AG10803 (cell line): ENCODE data around the gene INTS4.
"Not testable (repeated sequence)": the region's sequence is repeated elsewhere in the genome, so short reads cannot be mapped to it uniquely, and the experiment has no call there.

Experiments used
- DNase-seq: peaks from one replicate; pipeline ENCODE4 v3.0.0; 2010; ENCODE audit warnings: low read depth
- H3K4me3 ChIP-seq: 2 replicates; pipeline ENCODE4 v1.5.1; 2011; ENCODE audit warnings: mild to moderate bottlenecking, low read length, control low read depth
- TF ChIP-seq, protein P1 (sequence below): conservative IDR thresholded peaks from 2 replicates; pipeline ENCODE4 v1.5.1; 2011; ENCODE audit warnings: mild to moderate bottlenecking, low read length, control low read depth, inconsistent platforms

Gene INTS4, protein sequence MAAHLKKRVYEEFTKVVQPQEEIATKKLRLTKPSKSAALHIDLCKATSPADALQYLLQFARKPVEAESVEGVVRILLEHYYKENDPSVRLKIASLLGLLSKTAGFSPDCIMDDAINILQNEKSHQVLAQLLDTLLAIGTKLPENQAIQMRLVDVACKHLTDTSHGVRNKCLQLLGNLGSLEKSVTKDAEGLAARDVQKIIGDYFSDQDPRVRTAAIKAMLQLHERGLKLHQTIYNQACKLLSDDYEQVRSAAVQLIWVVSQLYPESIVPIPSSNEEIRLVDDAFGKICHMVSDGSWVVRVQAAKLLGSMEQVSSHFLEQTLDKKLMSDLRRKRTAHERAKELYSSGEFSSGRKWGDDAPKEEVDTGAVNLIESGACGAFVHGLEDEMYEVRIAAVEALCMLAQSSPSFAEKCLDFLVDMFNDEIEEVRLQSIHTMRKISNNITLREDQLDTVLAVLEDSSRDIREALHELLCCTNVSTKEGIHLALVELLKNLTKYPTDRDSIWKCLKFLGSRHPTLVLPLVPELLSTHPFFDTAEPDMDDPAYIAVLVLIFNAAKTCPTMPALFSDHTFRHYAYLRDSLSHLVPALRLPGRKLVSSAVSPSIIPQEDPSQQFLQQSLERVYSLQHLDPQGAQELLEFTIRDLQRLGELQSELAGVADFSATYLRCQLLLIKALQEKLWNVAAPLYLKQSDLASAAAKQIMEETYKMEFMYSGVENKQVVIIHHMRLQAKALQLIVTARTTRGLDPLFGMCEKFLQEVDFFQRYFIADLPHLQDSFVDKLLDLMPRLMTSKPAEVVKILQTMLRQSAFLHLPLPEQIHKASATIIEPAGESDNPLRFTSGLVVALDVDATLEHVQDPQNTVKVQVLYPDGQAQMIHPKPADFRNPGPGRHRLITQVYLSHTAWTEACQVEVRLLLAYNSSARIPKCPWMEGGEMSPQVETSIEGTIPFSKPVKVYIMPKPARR

GRCh38 chr11:77994434-77995362 lies at the start of gene INTS4:
Gene INTS4 (minus strand): TSS chr11:77994668. CDS start chr11:77994643, 25 bp downstream.
- DNase-seq = peak; percentile 100
- TF ChIP-seq, protein P1, sequence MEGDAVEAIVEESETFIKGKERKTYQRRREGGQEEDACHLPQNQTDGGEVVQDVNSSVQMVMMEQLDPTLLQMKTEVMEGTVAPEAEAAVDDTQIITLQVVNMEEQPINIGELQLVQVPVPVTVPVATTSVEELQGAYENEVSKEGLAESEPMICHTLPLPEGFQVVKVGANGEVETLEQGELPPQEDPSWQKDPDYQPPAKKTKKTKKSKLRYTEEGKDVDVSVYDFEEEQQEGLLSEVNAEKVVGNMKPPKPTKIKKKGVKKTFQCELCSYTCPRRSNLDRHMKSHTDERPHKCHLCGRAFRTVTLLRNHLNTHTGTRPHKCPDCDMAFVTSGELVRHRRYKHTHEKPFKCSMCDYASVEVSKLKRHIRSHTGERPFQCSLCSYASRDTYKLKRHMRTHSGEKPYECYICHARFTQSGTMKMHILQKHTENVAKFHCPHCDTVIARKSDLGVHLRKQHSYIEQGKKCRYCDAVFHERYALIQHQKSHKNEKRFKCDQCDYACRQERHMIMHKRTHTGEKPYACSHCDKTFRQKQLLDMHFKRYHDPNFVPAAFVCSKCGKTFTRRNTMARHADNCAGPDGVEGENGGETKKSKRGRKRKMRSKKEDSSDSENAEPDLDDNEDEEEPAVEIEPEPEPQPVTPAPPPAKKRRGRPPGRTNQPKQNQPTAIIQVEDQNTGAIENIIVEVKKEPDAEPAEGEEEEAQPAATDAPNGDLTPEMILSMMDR = no peak
- peak within 1 kb of the TSS; percentile 77 for H3K4me3 ChIP-seq

DNA sequence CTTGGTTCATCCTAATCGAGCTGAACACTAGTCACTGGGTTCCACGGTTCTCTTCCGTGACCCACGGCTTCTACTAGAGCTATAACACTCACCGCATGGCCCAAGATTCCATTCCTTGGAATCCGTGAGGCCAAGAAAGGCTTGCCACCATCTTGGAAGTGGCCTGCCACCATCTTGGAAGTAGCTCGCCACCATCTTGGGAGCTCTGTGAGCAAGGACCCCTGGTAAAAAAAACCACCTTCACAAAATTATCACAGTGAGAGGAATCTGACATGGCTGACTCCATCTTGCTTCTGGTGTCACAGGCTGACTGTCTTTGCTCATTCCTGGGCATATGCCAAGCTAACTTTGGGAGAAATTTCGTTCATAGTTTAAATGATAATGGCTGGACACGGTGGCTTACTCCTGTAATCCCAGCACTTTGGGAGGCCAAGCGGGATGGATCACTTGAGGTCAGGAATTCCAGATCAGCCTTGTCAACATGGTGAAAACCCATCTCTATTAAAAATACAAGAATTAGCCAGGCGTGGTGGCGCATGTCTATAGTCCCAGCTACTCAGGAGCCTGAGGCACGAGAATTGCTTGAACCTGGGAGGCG lies 47.5 kb upstream of the INTS4 start:
- TF ChIP-seq, protein P1 = no peak
- H3K4me3 ChIP-seq = no peak overlapping the region
- DNase-seq = no peak

GRCh38 chr11:78041380-78041719 lies 46.9 kb upstream of the INTS4 start:
- not testable (repeated sequence) for DNase-seq, H3K4me3 ChIP-seq

GRCh38 chr11:78040691-78041379 lies 46.4 kb upstream of the INTS4 start:
- DNase-seq = no peak
- TF ChIP-seq, protein P1 = no peak
- H3K4me3 ChIP-seq = no peak overlapping the region

DNA sequence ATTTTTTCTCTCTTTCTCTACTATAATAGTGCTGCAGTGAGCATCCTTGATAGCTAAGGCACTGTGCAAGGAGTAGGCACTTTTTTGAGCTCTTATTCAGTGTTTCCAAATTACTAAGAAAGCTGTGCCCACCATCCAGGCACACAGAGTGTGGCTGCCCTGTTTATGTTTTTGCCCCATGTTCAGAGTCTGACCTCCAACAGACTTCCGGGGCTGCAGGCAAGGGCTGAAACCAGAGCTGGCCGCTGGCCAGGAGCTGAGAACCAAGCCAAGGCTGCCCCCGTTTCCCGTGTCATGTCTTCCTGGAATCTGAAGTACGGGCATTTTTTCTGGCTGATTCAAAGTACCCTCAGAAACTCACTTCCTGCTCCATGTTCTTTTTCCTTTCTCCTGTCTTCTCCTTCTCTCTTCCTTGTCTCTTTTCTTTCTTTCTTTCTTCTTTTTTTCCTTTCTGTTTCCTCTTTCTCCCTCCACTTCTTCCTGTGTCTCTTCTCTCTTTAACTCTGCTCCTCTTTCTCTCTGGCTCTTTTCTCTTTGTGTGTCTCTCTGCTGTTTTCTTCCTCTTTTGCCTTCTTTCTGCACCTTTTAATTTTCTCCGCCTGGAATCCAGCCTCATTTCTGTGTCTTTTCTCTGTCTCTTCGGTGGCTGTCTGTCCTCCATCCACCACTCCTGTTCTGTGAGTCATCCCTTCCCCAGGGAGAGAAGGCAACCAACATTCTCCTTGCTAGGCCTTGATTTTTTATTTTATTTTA lies 45.6 kb upstream of the INTS4 start:
- H3K4me3 ChIP-seq = peak overlapping the region; percentile 26
- peak; percentile 88 for DNase-seq
- TF ChIP-seq, protein P1 = no peak

GRCh38 chr11:78039391-78039918 lies 45.0 kb upstream of the INTS4 start:
- no peak overlapping the region for H3K4me3 ChIP-seq
- TF ChIP-seq, protein P1 = no peak
- DNase-seq = no peak
